Measurements from ENCODE around the gene RNASEH2A. TPM values are rescaled to one million over a fixed set of nuclear protein-coding genes. Genes with fewer than 3 reads are reported as not detected.
"Not testable (repeated sequence)": the region's sequence is repeated elsewhere in the genome, so short reads cannot be mapped to it uniquely, and the experiment has no call there.

RNASEH2A gene
- total RNA-seq, 2 donors from 2014 or later = 30.1 to 53.5 TPM

DNA sequence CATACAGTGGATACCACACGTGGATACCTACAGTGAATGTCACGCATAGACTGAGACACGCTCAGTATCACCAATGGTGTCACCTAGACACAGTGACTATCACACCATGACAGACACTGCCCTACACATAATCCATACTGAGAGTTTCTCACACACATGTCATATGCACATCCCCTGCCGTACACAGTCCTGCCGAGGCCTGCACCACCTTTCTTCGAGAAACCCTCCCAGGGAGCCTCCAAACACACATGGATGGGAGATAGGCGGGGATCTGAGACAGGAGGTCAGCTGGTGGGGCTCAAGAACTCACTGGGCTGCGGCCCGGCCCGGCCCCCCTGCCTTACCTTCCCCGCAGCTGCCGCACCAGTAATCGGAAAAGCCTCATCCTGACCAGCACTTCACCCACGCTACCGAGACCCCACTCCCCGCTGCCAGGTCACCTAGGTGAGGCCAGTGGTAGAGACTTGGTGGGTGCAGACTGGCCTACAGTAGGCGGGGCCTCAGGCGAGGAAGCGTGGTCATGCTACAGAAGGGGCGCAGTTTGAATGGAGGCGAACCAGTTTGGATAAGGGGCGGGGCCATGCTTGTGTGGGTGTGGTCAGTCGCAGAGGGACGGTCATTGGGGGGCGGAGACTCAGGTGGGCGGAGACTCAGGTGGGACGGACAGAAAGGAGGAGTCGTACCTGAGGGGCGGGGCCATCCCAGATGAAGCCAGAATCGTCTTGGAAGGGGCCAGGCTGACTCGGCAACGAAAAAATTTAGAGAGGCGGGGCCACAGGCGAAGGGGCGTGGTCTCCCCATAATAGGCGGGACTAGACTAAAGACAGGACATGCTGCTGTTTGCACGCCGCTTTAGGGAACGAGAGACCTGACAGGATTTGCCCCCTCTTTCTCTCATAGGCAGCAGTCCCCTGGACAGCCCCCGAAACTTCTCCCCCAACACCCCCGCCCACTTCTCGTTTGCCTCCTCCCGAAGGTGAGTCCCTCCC, 34.0 kb downstream of the RNASEH2A start:
- peak; percentile 40 for ATAC-seq (replicated peaks)
- H3K27ac Mint-ChIP-seq = no peak overlapping the region
- peaks cover 50% of the 10 kb centered on the region for H3K27me3 Mint-ChIP-seq
- peak overlapping the region; percentile 15 for H3K4me3 Mint-ChIP-seq
- no peaks in the 10 kb centered on the region for H3K9me3 Mint-ChIP-seq
- H3K4me1 Mint-ChIP-seq = peaks cover 16% of the 10 kb centered on the region
- no peaks in the 10 kb centered on the region for H3K36me3 Mint-ChIP-seq (ENCODE audit: low read depth)

DNA sequence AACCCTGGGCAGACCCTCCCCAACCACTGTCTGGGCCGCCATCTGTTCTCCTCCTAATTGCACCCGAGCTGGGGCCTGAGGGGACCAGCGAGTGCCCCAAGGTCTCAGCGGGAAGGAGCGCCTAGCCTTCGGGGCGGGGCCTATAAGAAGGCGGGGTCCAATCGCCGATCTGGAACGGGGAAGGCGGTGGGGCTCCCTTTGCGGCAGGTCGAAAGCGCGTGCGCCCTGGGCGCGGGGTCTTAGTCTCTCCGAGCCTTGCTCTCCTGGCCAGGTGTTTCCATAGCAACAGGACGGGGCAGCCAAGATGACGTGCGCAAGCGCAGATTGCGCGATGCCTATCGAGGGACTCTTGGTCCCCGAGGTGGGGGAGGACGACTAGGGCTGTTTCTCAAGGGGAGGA, 34.7 kb downstream of the RNASEH2A start:
- H3K36me3 Mint-ChIP-seq (ENCODE audit: low read depth) = no peaks in the 10 kb centered on the region
- peaks cover 51% of the 10 kb centered on the region for H3K27me3 Mint-ChIP-seq
- H3K4me1 Mint-ChIP-seq = peaks cover 16% of the 10 kb centered on the region
- ATAC-seq (replicated peaks) = no peak
- H3K9me3 Mint-ChIP-seq = no peaks in the 10 kb centered on the region
- no peak overlapping the region for H3K27ac Mint-ChIP-seq
- peak overlapping the region; percentile 15 for H3K4me3 Mint-ChIP-seq

DNA sequence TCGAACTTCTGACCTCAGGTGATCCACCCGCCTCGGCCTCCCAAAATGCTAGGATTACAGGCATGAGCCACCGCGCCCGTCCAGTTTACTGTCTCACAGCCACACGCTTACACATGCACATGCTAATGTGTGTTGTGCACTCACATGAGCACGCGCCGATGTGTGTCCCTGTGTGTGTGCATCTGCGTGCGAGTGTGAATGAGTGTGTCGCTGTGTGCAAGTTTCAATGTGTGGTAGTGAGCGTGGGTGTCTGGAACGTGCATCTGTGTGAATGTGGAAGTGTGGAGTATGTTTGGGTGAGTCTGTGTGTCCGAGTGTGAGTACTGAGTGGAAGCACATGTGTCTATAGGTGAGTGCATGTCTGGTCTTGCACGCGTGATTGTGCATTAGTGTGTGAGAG, 36.1 kb downstream of the RNASEH2A start:
- Mint-ChIP-seq H3K9me3 (no peaks in the 10 kb centered on the region), H3K27me3 (peaks cover 45% of the 10 kb centered on the region), H3K27ac (no peak overlapping the region)

DNA sequence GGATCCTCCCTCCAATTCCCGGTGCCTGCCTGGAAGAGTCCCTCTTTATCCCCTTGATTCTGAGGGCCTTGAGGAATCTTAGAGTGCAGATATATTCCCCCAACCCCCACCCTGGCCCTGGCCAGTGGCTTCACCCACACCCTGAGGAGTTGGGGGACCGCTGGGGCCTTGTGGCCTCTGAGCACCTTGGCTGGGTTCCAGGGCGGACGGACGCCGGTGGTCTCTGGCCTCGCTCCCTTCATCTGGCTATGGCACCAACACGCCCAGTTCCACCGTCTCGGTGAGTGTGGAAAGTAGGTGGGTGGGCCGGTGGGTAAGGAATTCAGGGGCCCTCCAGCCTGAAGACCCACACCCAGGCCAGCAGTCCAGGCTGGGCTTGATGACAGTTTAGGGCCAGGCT, 36.9 kb downstream of the RNASEH2A start:
- Mint-ChIP-seq H3K4me3 (no peak overlapping the region), H3K9me3 (no peaks in the 10 kb centered on the region), H3K27ac (no peak overlapping the region), H3K36me3 (ENCODE audit: low read depth) (no peaks in the 10 kb centered on the region), H3K27me3 (peaks cover 43% of the 10 kb centered on the region), H3K4me1 (peaks cover 11% of the 10 kb centered on the region)
- no peak for ATAC-seq (replicated peaks)

More for the DNA sequence above, 36.1 kb downstream of the RNASEH2A start:
- H3K4me1 Mint-ChIP-seq = peaks cover 12% of the 10 kb centered on the region
- no peak for ATAC-seq (replicated peaks)
- no peak overlapping the region for H3K4me3 Mint-ChIP-seq
- no peaks in the 10 kb centered on the region for H3K36me3 Mint-ChIP-seq (ENCODE audit: low read depth)

DNA sequence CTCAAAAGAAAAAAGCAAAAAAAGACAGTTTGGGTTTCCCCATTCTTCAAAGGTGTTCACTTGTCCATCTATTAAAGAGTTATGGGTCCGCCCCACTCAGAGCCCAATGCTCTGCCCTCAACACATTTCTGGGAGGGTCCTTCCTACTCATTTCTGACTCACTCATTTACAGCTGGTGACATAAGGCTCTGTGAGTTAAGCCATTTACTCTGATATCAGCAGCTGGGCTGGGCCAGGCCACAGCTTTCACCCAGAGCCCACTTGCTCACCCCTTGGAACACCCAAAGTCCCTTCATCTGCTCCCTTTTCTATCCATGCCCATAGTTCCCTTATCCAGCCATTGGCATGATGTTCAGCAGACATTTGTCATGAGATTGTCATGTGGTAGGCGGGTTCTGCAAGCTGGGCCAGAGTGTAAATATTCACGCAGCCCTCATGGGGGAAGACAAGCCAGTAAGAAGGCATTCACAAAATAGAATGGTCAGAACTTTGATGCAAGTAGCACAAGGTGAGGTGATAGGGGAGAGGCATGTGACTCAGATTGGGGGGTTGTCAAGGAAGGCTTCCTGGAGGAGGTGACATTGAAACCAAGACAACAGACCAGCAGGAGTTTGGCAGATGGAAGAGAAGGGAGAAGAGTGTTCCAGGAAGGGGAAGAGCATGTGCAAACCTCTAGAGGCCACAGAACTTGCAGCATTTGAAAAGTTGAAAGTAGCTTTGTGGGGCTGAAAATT, 37.8 kb downstream of the RNASEH2A start:
- Mint-ChIP-seq H3K27me3 (peaks cover 41% of the 10 kb centered on the region), H3K36me3 (ENCODE audit: low read depth) (no peaks in the 10 kb centered on the region), H3K27ac (no peak overlapping the region), H3K4me1 (peaks cover 9% of the 10 kb centered on the region), H3K9me3 (no peaks in the 10 kb centered on the region), H3K4me3 (no peak overlapping the region)
- no peak for ATAC-seq (replicated peaks)

DNA sequence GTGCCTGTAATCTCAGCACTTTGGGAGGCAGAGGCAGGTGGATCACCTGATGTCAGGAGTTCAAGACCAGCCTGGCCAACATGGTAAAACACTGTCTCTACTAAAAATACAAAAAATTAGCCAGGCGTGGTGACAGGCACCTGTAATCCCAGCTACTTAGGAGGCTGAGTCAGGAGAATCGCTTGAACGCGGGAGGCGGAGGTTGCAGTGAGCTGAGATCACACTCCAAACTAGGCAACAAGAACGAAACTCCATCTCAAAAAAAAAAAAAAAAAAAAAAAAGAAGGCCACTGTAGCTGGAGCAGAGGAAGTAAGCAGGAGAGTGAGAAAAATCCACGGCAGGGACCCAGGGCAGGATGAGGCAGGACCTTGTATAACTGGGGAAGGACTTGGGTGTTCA, 40.2 kb downstream of the RNASEH2A start:
- not testable (repeated sequence) for H3K36me3 Mint-ChIP-seq (ENCODE audit: low read depth); H3K9me3 Mint-ChIP-seq; ATAC-seq (replicated peaks); H3K27ac Mint-ChIP-seq; H3K4me1 Mint-ChIP-seq
- Mint-ChIP-seq H3K4me3 (peak overlapping the region; percentile 82), H3K27me3 (peaks cover 23% of the 10 kb centered on the region)

DNA sequence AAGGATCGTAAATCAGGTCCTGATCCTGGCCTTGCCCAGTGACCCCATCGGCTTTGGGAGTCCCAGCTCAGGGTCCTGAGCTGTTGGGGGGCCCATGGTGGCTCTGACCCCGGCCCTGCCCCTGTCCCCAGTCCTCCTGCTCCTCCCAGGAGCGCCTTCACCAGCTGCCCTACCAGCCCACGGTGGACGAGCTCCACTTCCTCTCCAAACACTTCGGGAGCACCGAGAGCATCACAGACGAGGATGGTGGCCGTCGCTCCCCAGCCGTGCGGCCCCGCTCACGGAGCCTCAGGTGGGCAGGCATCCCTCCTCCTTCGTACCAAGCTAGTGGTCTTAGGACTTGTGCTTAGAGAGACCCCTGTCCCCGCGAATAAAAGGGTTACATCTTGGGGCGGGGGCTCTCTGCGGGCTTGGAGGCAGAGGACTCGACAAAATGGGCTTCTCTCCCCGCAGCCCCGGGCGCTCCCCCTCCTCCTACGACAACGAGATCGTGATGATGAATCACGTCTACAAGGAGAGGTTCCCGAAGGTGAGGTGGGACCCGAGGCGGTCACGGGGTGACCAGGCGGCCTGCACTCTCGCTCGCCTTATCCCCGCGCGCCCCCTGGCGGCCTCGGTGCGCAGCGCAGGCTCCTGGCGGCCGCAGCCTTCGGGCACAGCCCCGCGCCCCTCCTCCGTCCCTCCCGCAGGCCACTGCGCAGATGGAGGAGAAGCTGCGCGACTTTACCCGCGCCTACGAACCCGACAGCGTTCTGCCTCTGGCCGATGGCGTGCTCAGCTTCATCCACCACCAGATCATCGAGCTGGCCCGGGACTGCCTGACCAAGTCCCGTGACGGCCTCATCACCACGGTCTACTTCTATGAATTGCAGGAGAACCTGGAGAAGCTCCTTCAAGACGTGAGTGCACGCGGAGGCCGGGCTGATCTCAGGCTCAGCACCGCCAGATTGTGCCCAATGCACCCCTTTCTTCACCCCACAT, 41.1 kb downstream of the RNASEH2A start:
- Mint-ChIP-seq H3K36me3 (ENCODE audit: low read depth) (no peaks in the 10 kb centered on the region), H3K4me1 (no peaks in the 10 kb centered on the region), H3K27me3 (peaks cover 16% of the 10 kb centered on the region), H3K9me3 (no peaks in the 10 kb centered on the region), H3K27ac (peak overlapping the region; percentile 85), H3K4me3 (peak overlapping the region; percentile 82)
- peak; percentile 98 for ATAC-seq (replicated peaks)

DNA sequence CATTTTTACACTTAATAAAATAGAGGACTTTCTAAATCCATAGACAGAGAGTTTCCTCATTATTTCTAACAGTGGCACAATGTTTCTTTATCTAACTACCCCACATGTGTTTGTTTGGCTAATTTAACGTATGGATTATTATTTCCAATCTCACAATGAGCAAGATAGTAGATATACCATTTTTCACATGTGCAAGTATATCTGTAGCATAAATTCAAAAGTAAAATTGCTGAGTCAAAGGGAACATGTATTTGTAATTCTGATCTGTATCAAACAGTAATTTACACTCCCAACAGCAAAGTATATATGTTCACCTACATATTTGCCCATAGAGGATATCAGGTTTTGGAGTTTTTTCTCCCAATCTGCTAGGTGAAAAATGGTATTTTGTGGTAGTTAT, 50.3 kb downstream of the RNASEH2A start:
- H3K27me3 Mint-ChIP-seq = peaks cover 3% of the 10 kb centered on the region
- ATAC-seq (replicated peaks) = no peak
- no peaks in the 10 kb centered on the region for H3K4me1 Mint-ChIP-seq
- no peak overlapping the region for H3K4me3 Mint-ChIP-seq
- H3K9me3 Mint-ChIP-seq = no peaks in the 10 kb centered on the region
- no peaks in the 10 kb centered on the region for H3K36me3 Mint-ChIP-seq (ENCODE audit: low read depth)
- no peak overlapping the region for H3K27ac Mint-ChIP-seq

DNA sequence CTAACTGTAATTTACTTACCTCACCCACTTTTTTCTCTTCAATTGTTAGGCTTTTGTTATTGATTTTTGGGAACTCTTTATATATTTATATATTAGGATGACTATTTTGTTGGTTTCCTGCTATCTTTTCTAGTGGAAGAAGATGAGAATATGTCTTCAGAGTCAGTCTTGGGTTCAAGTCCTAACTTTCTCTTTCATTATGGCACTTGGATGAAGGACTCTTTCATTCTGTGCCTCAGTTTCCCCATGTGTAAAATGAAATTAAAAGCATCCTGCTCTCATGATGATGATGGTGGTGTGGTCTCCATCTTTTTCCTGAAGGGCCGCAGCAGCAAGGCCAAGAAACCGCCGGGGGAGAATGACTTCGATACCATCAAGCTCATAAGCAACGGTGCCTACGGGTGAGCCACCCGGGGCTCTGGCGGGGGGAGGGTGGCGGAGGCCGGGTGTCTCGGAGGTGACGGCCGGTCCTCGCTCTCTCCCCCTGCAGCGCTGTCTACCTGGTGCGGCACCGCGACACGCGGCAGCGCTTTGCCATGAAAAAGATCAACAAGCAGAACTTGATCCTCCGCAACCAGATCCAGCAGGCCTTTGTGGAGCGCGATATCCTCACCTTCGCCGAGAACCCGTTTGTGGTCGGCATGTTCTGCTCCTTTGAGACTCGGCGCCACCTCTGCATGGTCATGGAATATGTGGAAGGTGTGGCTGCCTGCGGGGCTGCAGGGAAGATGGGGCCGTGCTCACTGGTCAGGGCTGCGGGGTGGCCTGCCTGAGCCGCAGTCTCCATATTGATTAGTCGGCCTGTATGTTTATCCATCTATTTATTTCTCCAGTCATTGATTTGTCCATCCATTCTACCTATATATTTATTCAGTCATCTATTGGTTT, 51.9 kb downstream of the RNASEH2A start:
- Mint-ChIP-seq H3K27ac (no peak overlapping the region), H3K4me3 (no peak overlapping the region), H3K27me3 (peaks cover 3% of the 10 kb centered on the region), H3K4me1 (no peaks in the 10 kb centered on the region), H3K36me3 (ENCODE audit: low read depth) (no peaks in the 10 kb centered on the region), H3K9me3 (no peaks in the 10 kb centered on the region)
- no peak for ATAC-seq (replicated peaks)

DNA sequence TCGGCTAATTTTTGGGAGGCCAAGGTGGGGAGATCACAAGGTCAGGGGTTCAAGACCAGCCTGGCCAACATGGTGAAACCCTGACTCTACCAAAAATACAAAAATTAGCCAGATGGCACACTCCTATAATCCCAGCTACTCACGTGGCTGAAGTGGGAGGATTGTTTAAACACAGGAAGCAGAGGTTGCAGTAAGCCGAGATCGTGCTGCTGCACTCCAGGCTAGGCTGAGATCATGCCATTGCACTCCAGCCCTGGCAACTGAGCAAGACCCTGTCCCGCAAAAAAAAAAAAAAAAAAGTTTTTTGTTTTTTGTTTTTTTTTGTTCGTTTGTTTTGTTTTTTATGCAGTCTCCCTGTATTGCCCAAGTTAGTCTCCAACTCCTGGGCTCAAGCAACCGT, 53.2 kb downstream of the RNASEH2A start:
- H3K9me3 Mint-ChIP-seq = no peaks in the 10 kb centered on the region
- no peak for ATAC-seq (replicated peaks)
- no peaks in the 10 kb centered on the region for H3K36me3 Mint-ChIP-seq (ENCODE audit: low read depth)
- H3K27me3 Mint-ChIP-seq = peaks cover 6% of the 10 kb centered on the region
- H3K4me3 Mint-ChIP-seq = no peak overlapping the region
- H3K4me1 Mint-ChIP-seq = no peaks in the 10 kb centered on the region
- H3K27ac Mint-ChIP-seq = no peak overlapping the region

Other genes with a start within 250 kb of the RNASEH2A start
- 10 to 100 TPM in 1 of 2 donors, 1 to 10 TPM in 1; 7.3 to 11.1 TPM for gene ZNF490, start 195.8 kb upstream of the RNASEH2A start, total RNA-seq
- 10 to 100 TPM; 16.7 to 19.0 TPM for gene ZNF791, start 195.7 kb upstream of the RNASEH2A start, total RNA-seq
- 100 to 1,000 TPM; 199 to 247 TPM for gene MAN2B1, start 139.8 kb upstream of the RNASEH2A start, total RNA-seq
- 10 to 100 TPM; 17.7 to 30.4 TPM for gene WDR83, start 139.8 kb upstream of the RNASEH2A start, total RNA-seq
- 100 to 1,000 TPM; 125 to 167 TPM for gene DHPS, start 124.7 kb upstream of the RNASEH2A start, total RNA-seq
- gene GNG14, start 118.6 kb upstream of the RNASEH2A start, total RNA-seq = not detected
- gene FBXW9, start 110.0 kb upstream of the RNASEH2A start, total RNA-seq = 1 to 10 TPM; 4.7 to 9.9 TPM
- gene TNPO2, start 82.7 kb upstream of the RNASEH2A start, total RNA-seq = 100 to 1,000 TPM in 1 of 2 donors, 10 to 100 TPM in 1; 71.9 to 106 TPM
- gene TRIR, start 71.9 kb upstream of the RNASEH2A start, total RNA-seq = 100 to 1,000 TPM; 135 to 172 TPM
- 10 to 100 TPM; 37.7 to 66.6 TPM for gene GET3, start 69.1 kb upstream of the RNASEH2A start, total RNA-seq
- not detected for gene BEST2, start 54.8 kb upstream of the RNASEH2A start, total RNA-seq
- gene HOOK2, start 31.0 kb upstream of the RNASEH2A start, total RNA-seq = 10 to 100 TPM; 22.5 to 44.4 TPM
- 100 to 1,000 TPM; 328 to 586 TPM for gene JUNB, start 15.1 kb upstream of the RNASEH2A start, total RNA-seq
- gene PRDX2, start 4.8 kb upstream of the RNASEH2A start, total RNA-seq = 100 to 1,000 TPM; 307 to 415 TPM
- 10 to 100 TPM; 25.5 to 32.7 TPM for gene THSD8, start 4.5 kb upstream of the RNASEH2A start, total RNA-seq
- gene RTBDN, start 28.0 kb downstream of the RNASEH2A start, total RNA-seq = not detected
- 1 to 10 TPM; 2.4 to 2.6 TPM for gene MAST1, start 31.9 kb downstream of the RNASEH2A start, total RNA-seq
- gene DNASE2, start 74.9 kb downstream of the RNASEH2A start, total RNA-seq = 10 to 100 TPM; 32.5 to 34.2 TPM
- under 1 TPM in 1 of 2 donors, not detected in 1; 0.61 TPM for gene KLF1, start 80.6 kb downstream of the RNASEH2A start, total RNA-seq
- gene GCDH, start 84.6 kb downstream of the RNASEH2A start, total RNA-seq = 10 to 100 TPM; 25.8 to 48.4 TPM
- gene SYCE2, start 112.7 kb downstream of the RNASEH2A start, total RNA-seq = 1 to 10 TPM; 1.6 to 6.2 TPM
- gene FARSA, start 127.1 kb downstream of the RNASEH2A start, total RNA-seq = 100 to 1,000 TPM in 1 of 2 donors, 10 to 100 TPM in 1; 87.9 to 130 TPM
- gene CALR, start 132.0 kb downstream of the RNASEH2A start, total RNA-seq = 100 to 1,000 TPM; 502 to 770 TPM
- gene RAD23A, start 139.3 kb downstream of the RNASEH2A start, total RNA-seq = 100 to 1,000 TPM; 129 to 156 TPM
- gene GADD45GIP1, start 150.6 kb downstream of the RNASEH2A start, total RNA-seq = 10 to 100 TPM; 17.0 to 27.9 TPM
- gene DAND5, start 163.0 kb downstream of the RNASEH2A start, total RNA-seq = under 1 TPM; 0.30 to 0.40 TPM
- 1 to 10 TPM in 1 of 2 donors, under 1 TPM in 1; 0.43 to 1.1 TPM for gene NFIX, start 188.9 kb downstream of the RNASEH2A start, total RNA-seq

Data from activated T-helper 17 cell treated with anti-CD3 and anti-CD28 coated beads, Interleukin-2, amount 50 U/mL, for 72 hours (primary cell).